ENCODE data around the gene CYP19A1.

DNA sequence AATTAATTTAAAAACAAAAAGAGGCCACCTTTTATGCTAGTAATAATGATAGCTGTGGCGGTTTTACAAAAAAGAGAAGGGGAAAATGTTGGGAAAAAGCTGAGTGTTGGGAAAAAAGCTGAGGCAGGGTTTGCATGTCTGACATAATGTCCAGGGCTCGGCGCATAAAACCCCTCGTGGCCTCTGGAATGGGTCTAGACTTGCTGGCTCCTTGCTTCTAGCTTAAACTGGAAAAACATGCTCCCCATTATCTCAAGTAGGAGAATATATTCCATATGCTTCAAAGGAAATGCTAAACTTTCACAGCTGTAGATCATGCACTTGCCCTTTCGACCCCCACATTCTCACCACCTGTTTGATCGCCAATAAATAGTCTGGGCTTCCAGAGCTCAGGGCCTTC is 53.0 kb downstream of the CYP19A1 start:
- TF ChIP-seq POLR2A (IDR thresholded peaks at IDR 0.05) (no peak), CTCF (IDR thresholded peaks at IDR 0.05) (no peak), EP300 (IDR thresholded peaks at IDR 0.05) (no peak)
